ENCODE results near the gene MICAL3. TPM values are rescaled to one million over a fixed set of nuclear protein-coding genes. Genes with fewer than 3 reads are reported as not detected.

Gene MICAL3
- total and polyA plus RNA-seq, 2 of the 8 experiments (the other 6 are each of a cell fraction or from before 2014, with no cell fraction given), result 8.3 to 41.8 TPM

GRCh38 chr22:17884893-17885292 is 139.5 kb downstream of the MICAL3 start (continued):
- TF ChIP-seq KDM4A (IDR thresholded peaks at IDR 0.05; ENCODE audit: low read depth, low read length, severe bottlenecking) (no peak), RFX5 (IDR thresholded peaks at IDR 0.05; ENCODE audit: borderline replicate concordance, low read depth, low read length) (no peak), CHD1 (IDR thresholded peaks at IDR 0.05; ENCODE audit: low read depth, low read length) (no peak)
